GM18498 (cell line): ENCODE data around the gene MYOCD.
"Not testable (repeated sequence)": the region's sequence is repeated elsewhere in the genome, so short reads cannot be mapped to it uniquely, and the experiment has no call there.

ENCODE experiments used
- ATAC-seq: cut with Tn5 transposase; IDR thresholded peaks from one replicate; pipeline ENCODE4 v1.9.1; 2021; ENCODE audit warnings: mild to moderate bottlenecking, moderate library complexity; ENCODE audit not compliant: unreplicated experiment

MYOCD gene

GRCh38 chr17:12665263-12666210 is at the start of gene MYOCD:
MYOCD (plus strand) TSS chr17:12665890; CDS start chr17:12666189, 299 bp downstream.
- ATAC-seq, result no peak

- no peak for ATAC-seq
These were observed 49.5 kb upstream of the MYOCD start for GRCh38 chr17:12616161-12616560.

- ATAC-seq, result no peak
These were observed 47.1 kb upstream of the MYOCD start for GRCh38 chr17:12618557-12618956.

- ATAC-seq, result no peak
These were observed 46.1 kb upstream of the MYOCD start for GRCh38 chr17:12619459-12620199.

- no peak for ATAC-seq
These were observed 45.4 kb upstream of the MYOCD start for GRCh38 chr17:12620200-12620720.

GRCh38 chr17:12622726-12623125 is 43.0 kb upstream of the MYOCD start:
- ATAC-seq, result no peak

- no peak for ATAC-seq
These were observed 42.4 kb upstream of the MYOCD start for GRCh38 chr17:12623220-12623848.

- no peak for ATAC-seq
These were observed 41.5 kb upstream of the MYOCD start for GRCh38 chr17:12624211-12624610.

- ATAC-seq, result no peak
These were observed 40.6 kb upstream of the MYOCD start for GRCh38 chr17:12625092-12625491.

- no peak for ATAC-seq
These were observed 38.5 kb upstream of the MYOCD start for GRCh38 chr17:12627177-12627629.

GRCh38 chr17:12627781-12628451 is 37.8 kb upstream of the MYOCD start:
- ATAC-seq, result no peak

- ATAC-seq, result no peak
These were observed 34.6 kb upstream of the MYOCD start for GRCh38 chr17:12631076-12631475.

- no peak for ATAC-seq
These were observed 32.9 kb upstream of the MYOCD start for GRCh38 chr17:12632785-12633184.

- no peak for ATAC-seq
These were observed 30.8 kb upstream of the MYOCD start for GRCh38 chr17:12634789-12635414.

GRCh38 chr17:12635996-12636395 is 29.7 kb upstream of the MYOCD start:
- ATAC-seq, result not testable (repeated sequence)

- ATAC-seq, result no peak
These were observed 28.7 kb upstream of the MYOCD start for GRCh38 chr17:12637015-12637414.

GRCh38 chr17:12637745-12638651 is 27.7 kb upstream of the MYOCD start:
- no peak for ATAC-seq

GRCh38 chr17:12640364-12640763 is 25.3 kb upstream of the MYOCD start:
- no peak for ATAC-seq

GRCh38 chr17:12641084-12641483 is 24.6 kb upstream of the MYOCD start:
- ATAC-seq, result no peak
